K562 (cell line): ENCODE measurements around the gene TBXAS1. TPM values are rescaled to one million over a fixed set of nuclear protein-coding genes. Genes with fewer than 3 reads are reported as not detected.
A peak's percentile ranks its signal among the peaks of the same experiment; 100 is the strongest.

Source experiments
- ATAC-seq: fragments of 200-7000 bp; cut with Tn5 transposase; 3 replicates; pipeline ENCODE4 v1.9.1; 2020; ENCODE audit warnings: moderate library complexity
- BruUV-seq: library from RNA; stranded (reverse); fragments of 400-500 nt; replicated peaks from 2 replicates; lab custom pipeline; 2021; lab: Mats Ljungman, UMichigan
- CTCF ChIA-PET: fragments of 300-600 bp; formaldehyde crosslinking; extraction: SDS; loops from one replicate; lab custom pipeline; 2021; ENCODE audit warnings: low intra/inter-chr PET ratio; lab: Yijun Ruan, JAX
- POLR2A ChIA-PET: fragments of 300-600, 350-650 bp; sonication (Branson Sonifier 250); formaldehyde crosslinking; extraction: SDS; loops from one replicate; lab custom pipeline; 2021; ENCODE audit warnings: antibody characterized with exemption, inconsistent platforms; lab: Yijun Ruan, JAX
- DNase-seq, 4 experiments: peaks; one replicate each; pipeline versions ENCODE4 v3.0.0 to v3.0.0-alpha.2; 2011 to 2018; ENCODE audit warnings: low spot score in 3 of 4, mixed read lengths in 3 of 4; ENCODE audit errors: extremely low read depth in 1 of 4
- FAIRE-seq: peaks from 2 replicates; lab custom pipeline; 2011; peaks lifted over from hg19 to GRCh38; lab: Jason Lieb, UNC
- H2AFZ ChIP-seq: 2 replicates; pipeline ENCODE4 v1.6.0; 2011; ENCODE audit warnings: low read depth, low read length, control low read depth, inconsistent platforms
- H3K27ac ChIP-seq: fragments of 200-600 bp; 3 replicates; pipeline ENCODE4 v1.8.0; 2011; ENCODE audit warnings: low read depth, mild to moderate bottlenecking, control low read depth, inconsistent platforms, low read length, moderate library complexity, mixed read lengths; ENCODE audit errors: extremely low read depth
- H3K27me3 ChIP-seq, 2 experiments: fragments of 300-600 bp in 1 of 2; 2 replicates in 1 of 2; 3 replicates in 1 of 2; pipeline versions ENCODE4 v1.6.0 to v1.8.0; 2011; ENCODE audit warnings: inconsistent platforms in 2 of 2, low read length in 2 of 2, mild to moderate bottlenecking in 1 of 2, mixed read lengths in 1 of 2, moderate library complexity in 1 of 2; ENCODE audit not compliant: control insufficient read depth in 2 of 2, insufficient read depth in 2 of 2
- H3K36me3 ChIP-seq: fragments of 300-600 bp; 3 replicates; pipeline ENCODE4 v1.8.0; 2011; ENCODE audit warnings: mild to moderate bottlenecking, low read length, inconsistent platforms; ENCODE audit not compliant: control insufficient read depth, insufficient read depth
- H3K4me1 ChIP-seq, 2 experiments: fragments of 200-600 bp in 1 of 2; replicated peaks in 1 of 2; 2 replicates in 1 of 2; 3 replicates in 1 of 2; pipeline versions ENCODE4 v1.5.1 to v1.8.0; 2011; ENCODE audit warnings: inconsistent platforms in 2 of 2, low read length in 2 of 2, mild to moderate bottlenecking in 1 of 2, mixed read lengths in 1 of 2, moderate library complexity in 1 of 2; ENCODE audit not compliant: control insufficient read depth in 2 of 2, insufficient read depth in 2 of 2
- H3K4me2 ChIP-seq: 2 replicates; pipeline ENCODE4 v1.6.1; 2011; ENCODE audit warnings: low read length, control low read depth, inconsistent platforms, mixed read lengths; ENCODE audit not compliant: insufficient read depth
- H3K4me3 ChIP-seq: fragments of 200-600 bp; sonication (generic), shearing (Covaris generic); 2 replicates; pipeline ENCODE4 v1.5.1; 2016; ENCODE audit warnings: control low read depth, inconsistent platforms
- H3K79me2 ChIP-seq: fragments of 200-600 bp; 3 replicates; pipeline ENCODE4 v1.8.0; 2011; ENCODE audit warnings: low read length, inconsistent platforms; ENCODE audit not compliant: control insufficient read depth, insufficient read depth
- H3K9ac ChIP-seq, 2 experiments: 2 replicates each; pipeline versions ENCODE4 v1.6.0 to v1.6.1; 2011; ENCODE audit warnings: low read depth in 2 of 2, low read length in 2 of 2, control low read depth in 1 of 2, inconsistent platforms in 1 of 2, mild to moderate bottlenecking in 1 of 2, mixed read lengths in 1 of 2; ENCODE audit not compliant: insufficient read depth in 1 of 2
- H3K9me1 ChIP-seq: one replicate; pipeline ENCODE4 v1.6.0; 2011; ENCODE audit warnings: inconsistent platforms, mild to moderate bottlenecking, low read length, moderate library complexity; ENCODE audit not compliant: control insufficient read depth, insufficient read depth
- H3K9me3 ChIP-seq: replicated peaks from 2 replicates; pipeline ENCODE4 v1.5.1; 2011; ENCODE audit warnings: low read depth, low read length, inconsistent platforms; ENCODE audit not compliant: control insufficient read depth, insufficient read depth
- H4K20me1 ChIP-seq: replicated peaks from 2 replicates; pipeline ENCODE4 v1.6.1; 2011; ENCODE audit warnings: low read length, inconsistent platforms, mixed read lengths; ENCODE audit not compliant: control insufficient read depth, insufficient read depth
- BDP1 ChIP-seq: IDR thresholded peaks from 3 replicates; pipeline ENCODE4 v1.6.1; 2011; ENCODE audit not compliant: insufficient read length, insufficient read depth
- BRCA1 ChIP-seq, 2 experiments: fragments of 450-650 bp in 1 of 2; sonication (generic) in 1 of 2; formaldehyde crosslinking in 1 of 2; IDR thresholded peaks; 2 replicates each; pipeline versions ENCODE4 v1.5.0 to v1.6.1; 2017 to 2020; ENCODE audit warnings: mild to moderate bottlenecking in 1 of 2, missing genetic modification reagents in 1 of 2
- CBFA2T2 ChIP-seq: fragments of 450-650 bp; conservative IDR thresholded peaks from 2 replicates; pipeline ENCODE4 v1.6.1; 2017; ENCODE audit warnings: mild to moderate bottlenecking
- MEF2D ChIP-seq: conservative IDR thresholded peaks from 2 replicates; pipeline ENCODE4 v1.6.1; 2016; ENCODE audit warnings: low read depth, missing genetic modification characterization, missing compliant biosample characterization
- NCOR1 ChIP-seq: fragments of 450-650 bp; IDR thresholded peaks from 2 replicates; pipeline ENCODE4 v1.6.1; 2016; ENCODE audit warnings: mild to moderate bottlenecking, moderate library complexity
- WGBS: fragments of 100-300 bp; shearing (Covaris generic); methylation state at CpG from one replicate; pipeline ENCODE4 v1.1.6; 2016; ENCODE audit warnings: low coverage, mixed read lengths; ENCODE audit not compliant: insufficient coverage; ENCODE audit errors: missing lambda C conversion rate; 5-methylcytosine and 5-hydroxymethylcytosine counted together
- in situ Hi-C: fragments of 300-500 bp; cut with MboI; formaldehyde crosslinking; loops from 4 replicates; pipeline ENCODE4 v1.15.0; 2018; ENCODE audit warnings: inconsistent platforms, mixed read lengths
- intact Hi-C: fragments of 100-400 bp; cut with micrococcal nuclease; formaldehyde crosslinking; loops from 2 replicates; pipeline ENCODE4 v1.14.2; 2022
- polyA plus RNA-seq, 8 experiments: library from polyadenylated mRNA; depleted of rRNA in 4 of 8; stranded (reverse) in 5 of 8; unstranded in 3 of 8; fragments of >200 nt; fragmentation: Nextera tagmentation in 2 of 8; fragmentation: Illumina TruSeq in 1 of 8; extraction: Ambion mirVana in 2 of 8; extraction: Trizol in 1 of 8; gene quantifications; 2 replicates each; pipeline versions ENCODE4 v1.2.1 to v1.2.3, GENCODE V29; 2011 to 2014; ENCODE audit warnings: inconsistent platforms in 1 of 8, missing spikeins in 1 of 8
- total RNA-seq, 7 experiments: library from RNA; depleted of rRNA in 6 of 7; stranded (reverse); fragments of >200 nt in 6 of 7; fragmentation: Illumina TruSeq in 2 of 7; extraction: Trizol in 2 of 7; gene quantifications; 2 replicates each; pipeline versions ENCODE4 v1.2.1 to v1.2.3, GENCODE V29; 2011 to 2021; ENCODE audit warnings: low replicate concordance in 1 of 7

TBXAS1 gene
- total and polyA plus RNA-seq, 9 of the 15 experiments (the other 6 are each of a cell fraction or from before 2014, with no cell fraction given), result 1.1 to 8.3 (median 1.9) TPM

GRCh38 chr7:140024585-140024984 is 195.5 kb downstream of the TBXAS1 start:
- no peak overlapping the region for H3K4me3 ChIP-seq
- H3K9me3 ChIP-seq, result no peaks in the 10 kb centered on the region
- no peaks in the 10 kb centered on the region for H4K20me1 ChIP-seq
- no TSS peak for BruUV-seq
- H3K36me3 ChIP-seq, result peaks cover 10% of the 10 kb centered on the region; the same call in 1 of the 3 replicates
- H2AFZ ChIP-seq, result no peak overlapping the region
- no peak for TF ChIP-seq CBFA2T2
- no peak for TF ChIP-seq BRCA1 (IDR thresholded peaks at IDR 0.05)
- 0 out of 2 replicates have a peak, but pooled peaks have one; percentile 57 for TF ChIP-seq BRCA1 (CRISPR knock-in tag; IDR thresholded peaks at IDR 0.05)
- peaks cover 0 to 4% of the 10 kb centered on the region in 2 experiments; a peak in 1 of 5 replicates for H3K4me1 ChIP-seq
- ChIA-PET CTCF (no interaction called here), POLR2A (no interaction called here)
- no peak for FAIRE-seq
- no peak for DNase-seq
- no peaks in the 10 kb centered on the region for H3K9me1 ChIP-seq
- H3K9ac ChIP-seq, result 0 out of 4 replicates have a peak overlapping the region, but pooled peaks of 1 of the 2 experiments have one; percentile 8
- H3K4me2 ChIP-seq, result no peak overlapping the region
- intact Hi-C loops, result no loop called here
- in situ Hi-C loops, result no loop called here
- WGBS, result 76% methylated on average over 18 of the region's 18 CpGs
- no peak for ATAC-seq
- no peaks in the 10 kb centered on the region for H3K79me2 ChIP-seq
- H3K27me3 ChIP-seq, result no peaks in the 10 kb centered on the region
- H3K27ac ChIP-seq, result no peak overlapping the region

DNA sequence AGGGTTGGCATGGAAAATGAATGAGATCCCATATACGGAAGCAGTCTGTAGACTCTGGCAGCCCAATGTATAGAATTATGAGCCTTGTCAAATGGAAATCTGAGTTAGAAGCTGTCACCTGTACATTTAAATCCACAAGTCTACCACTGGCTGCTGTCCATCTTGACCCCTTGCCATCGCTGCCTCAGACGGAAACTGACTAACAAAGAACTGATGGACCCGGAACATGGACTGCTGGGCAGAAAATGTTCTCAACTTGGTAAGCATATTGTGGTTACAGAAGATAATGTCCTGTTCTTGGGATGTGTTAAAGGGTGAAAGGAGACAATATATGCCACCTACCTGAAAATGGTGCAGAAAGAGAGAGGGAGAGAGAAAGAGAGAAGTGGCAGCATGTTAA is 196.2 kb downstream of the TBXAS1 start:
- no TSS peak for BruUV-seq
- no peaks in the 10 kb centered on the region for H3K27me3 ChIP-seq
- no peak overlapping the region for H3K4me2 ChIP-seq
- H3K9me3 ChIP-seq, result no peaks in the 10 kb centered on the region
- no peak for TF ChIP-seq MEF2D (tag)
- no peak for TF ChIP-seq NCOR1
- peak; percentile 5 for TF ChIP-seq BDP1
- no peak overlapping the region for H3K27ac ChIP-seq
- peaks cover 10% of the 10 kb centered on the region; the same call in 1 of the 3 replicates for H3K36me3 ChIP-seq
- in situ Hi-C loops, result no loop called here
- ATAC-seq (no peak), FAIRE-seq (no peak), DNase-seq (no peak)
- peaks cover 0 to 4% of the 10 kb centered on the region in 2 experiments; a peak in 1 of 5 replicates for H3K4me1 ChIP-seq
- no peak overlapping the region for H3K9ac ChIP-seq
- WGBS, result 91% methylated on average over 4 of the region's 4 CpGs
- H3K9me1 ChIP-seq, result no peaks in the 10 kb centered on the region
- H4K20me1 ChIP-seq, result no peaks in the 10 kb centered on the region
- ChIA-PET POLR2A (no interaction called here), CTCF (no interaction called here)
- no peak overlapping the region for H3K4me3 ChIP-seq
- intact Hi-C loops, result no loop called here
- H3K79me2 ChIP-seq, result no peaks in the 10 kb centered on the region
- no peak overlapping the region for H2AFZ ChIP-seq
